Naive thymus-derived CD4-positive, alpha-beta T cell (primary cell): ENCODE results near the gene TP53TG3D. TPM values are rescaled to one million over a fixed set of nuclear protein-coding genes. Genes with fewer than 3 reads are reported as not detected.
A peak's percentile ranks its signal among the peaks of the same experiment; 100 is the strongest.
"Not testable (repeated sequence)": the region's sequence is repeated elsewhere in the genome, so short reads cannot be mapped to it uniquely, and the experiment has no call there.

Experiments used
- ATAC-seq: fragments of 150-1000 bp; cut with Tn5 transposase; 2 replicates; pipeline ENCODE4 v1.10.0; 2021; ENCODE audit warnings: mild to moderate bottlenecking, moderate library complexity
- CTCF ChIA-PET: fragments of 350-600 bp; sonication (Branson Sonifier 250); formaldehyde crosslinking; loops from one replicate; lab custom pipeline; 2021; ENCODE audit warnings: antibody characterized with exemption; lab: Charles Lee
- POLR2A ChIA-PET: fragments of 350-600 bp; sonication (Branson Sonifier 250); formaldehyde crosslinking; loops from one replicate; lab custom pipeline; 2021; ENCODE audit warnings: antibody characterized with exemption, inconsistent platforms; lab: Charles Lee
- DNase-seq, 9 donors: peaks; one replicate each; pipeline versions ENCODE4 v3.0.0 to v3.0.0-alpha.2; 2020 to 2022; ENCODE audit warnings: mixed read lengths in 1 of 9
- H3K27ac ChIP-seq: one replicate; pipeline ENCODE4 v1.7.0; 2013; ENCODE audit warnings: mild to moderate bottlenecking, low read depth, low read length, moderate library complexity
- H3K27me3 ChIP-seq, 2 donors: one replicate each; pipeline ENCODE4 v1.7.0; 2013; ENCODE audit warnings: low read length in 2 of 2, mild to moderate bottlenecking in 2 of 2, moderate library complexity in 2 of 2; ENCODE audit not compliant: control insufficient read depth in 2 of 2, insufficient read depth in 2 of 2
- H3K36me3 ChIP-seq, 3 experiments: 1 replicate in 2 of 3; 2 replicates in 1 of 3; pipeline ENCODE4 v1.7.0; 2013; ENCODE audit warnings: low read length in 3 of 3, mild to moderate bottlenecking in 3 of 3, moderate library complexity in 1 of 3; ENCODE audit not compliant: insufficient read depth in 3 of 3, control insufficient read depth in 2 of 3
- H3K4me1 ChIP-seq, 2 donors: one replicate each; pipeline ENCODE4 v1.7.0; 2013; ENCODE audit warnings: low read length in 2 of 2, mild to moderate bottlenecking in 2 of 2, moderate library complexity in 1 of 2; ENCODE audit not compliant: control insufficient read depth in 2 of 2, insufficient read depth in 2 of 2
- H3K4me3 ChIP-seq: 2 replicates; pipeline ENCODE4 v1.7.0; 2013; ENCODE audit warnings: mild to moderate bottlenecking, low read length
- H3K9me3 ChIP-seq, 3 experiments: 1 replicate in 2 of 3; 2 replicates in 1 of 3; pipeline ENCODE4 v1.7.0; 2013; ENCODE audit warnings: low read length in 3 of 3; ENCODE audit not compliant: control insufficient read depth in 2 of 3
- H3K27ac Mint-ChIP-seq, 9 donors: one replicate each; pipeline ENCODE4 v1.8.0; 2020 to 2022; ENCODE audit warnings: mixed read lengths in 9 of 9, mild to moderate bottlenecking in 8 of 9, moderate library complexity in 5 of 9, inconsistent platforms in 2 of 9
- H3K27me3 Mint-ChIP-seq, 5 donors: one replicate each; pipeline ENCODE4 v1.8.0; 2021 to 2022; ENCODE audit warnings: mixed read lengths in 5 of 5, mild to moderate bottlenecking in 1 of 5
- H3K36me3 Mint-ChIP-seq, 5 donors: one replicate each; pipeline ENCODE4 v1.8.0; 2020 to 2022; ENCODE audit warnings: mixed read lengths in 5 of 5, mild to moderate bottlenecking in 3 of 5, inconsistent platforms in 1 of 5
- H3K4me1 Mint-ChIP-seq, 7 donors: one replicate each; pipeline ENCODE4 v1.8.0; 2020 to 2022; ENCODE audit warnings: mixed read lengths in 7 of 7, mild to moderate bottlenecking in 3 of 7, inconsistent platforms in 1 of 7
- H3K4me3 Mint-ChIP-seq, 10 donors: one replicate each; pipeline ENCODE4 v1.8.0; 2020 to 2022; ENCODE audit warnings: mild to moderate bottlenecking in 10 of 10, mixed read lengths in 10 of 10, moderate library complexity in 6 of 10, inconsistent platforms in 2 of 10
- H3K9me3 Mint-ChIP-seq, 11 donors: one replicate each; pipeline ENCODE4 v1.8.0; 2020 to 2022; ENCODE audit warnings: mixed read lengths in 11 of 11, mild to moderate bottlenecking in 4 of 11, inconsistent platforms in 1 of 11, moderate library complexity in 1 of 11
- intact Hi-C, 2 donors: fragments of 100-400 bp; cut with micrococcal nuclease; formaldehyde crosslinking; loops; one replicate each; pipeline ENCODE4 v1.15.1; 2023
- polyA plus RNA-seq, 2 donors: library from polyadenylated mRNA; unstranded; fragments of 300-500 nt; fragmentation: Illumina TruSeq; gene quantifications; one replicate each; pipeline ENCODE4 v1.2.3, GENCODE V29; 2021
- total RNA-seq, 6 experiments: library from RNA in 5 of 6; stranded (reverse) in 5 of 6; gene quantifications; 1 replicate in 5 of 6; 2 replicates in 1 of 6; pipeline ENCODE4 v1.2.3 and lab custom pipeline; 2021 to 2026

Gene TP53TG3D
- total and polyA plus RNA-seq, 7 experiments from 2014 or later: 0.65 to 1.4 TPM; not detected in 5

GRCh38 chr16:32284800-32285796 lies 32.0 kb downstream of the TP53TG3D start:
- ATAC-seq, H3K4me3 Mint-ChIP-seq, H3K9me3 Mint-ChIP-seq, H3K27me3 ChIP-seq, H3K4me1 ChIP-seq, CTCF ChIA-PET, H3K27ac ChIP-seq, H3K27ac Mint-ChIP-seq, H3K36me3 Mint-ChIP-seq, H3K27me3 Mint-ChIP-seq, H3K9me3 ChIP-seq, POLR2A ChIA-PET, H3K4me1 Mint-ChIP-seq, H3K4me3 ChIP-seq, intact Hi-C loops, H3K36me3 ChIP-seq: not testable (repeated sequence)
- DNase-seq: peak in 1 of 9 donors; percentile 7

GRCh38 chr16:32286193-32286592 lies 33.1 kb downstream of the TP53TG3D start:
- H3K9me3 Mint-ChIP-seq, H3K4me1 ChIP-seq, intact Hi-C loops, H3K9me3 ChIP-seq, CTCF ChIA-PET, ATAC-seq, H3K4me3 Mint-ChIP-seq, H3K4me3 ChIP-seq, H3K36me3 ChIP-seq, H3K27ac ChIP-seq, DNase-seq, H3K27ac Mint-ChIP-seq, POLR2A ChIA-PET, H3K27me3 ChIP-seq, H3K27me3 Mint-ChIP-seq, H3K36me3 Mint-ChIP-seq, H3K4me1 Mint-ChIP-seq: not testable (repeated sequence)

GRCh38 chr16:32287743-32288142 lies 34.7 kb downstream of the TP53TG3D start:
- H3K4me3 Mint-ChIP-seq: not testable (repeated sequence)

GRCh38 chr16:32289197-32289596 lies 36.1 kb downstream of the TP53TG3D start:
- H3K9me3 Mint-ChIP-seq, H3K27me3 Mint-ChIP-seq, DNase-seq, H3K9me3 ChIP-seq, CTCF ChIA-PET, ATAC-seq, POLR2A ChIA-PET, H3K36me3 ChIP-seq, H3K27ac Mint-ChIP-seq, intact Hi-C loops, H3K4me1 ChIP-seq, H3K4me3 ChIP-seq, H3K4me1 Mint-ChIP-seq, H3K27me3 ChIP-seq, H3K27ac ChIP-seq, H3K36me3 Mint-ChIP-seq, H3K4me3 Mint-ChIP-seq: not testable (repeated sequence)

More at GRCh38 chr16:32287743-32288142, 34.7 kb downstream of the TP53TG3D start:
- H3K36me3 ChIP-seq, H3K27ac Mint-ChIP-seq, POLR2A ChIA-PET, DNase-seq, H3K9me3 ChIP-seq, H3K4me1 ChIP-seq, CTCF ChIA-PET, H3K9me3 Mint-ChIP-seq, H3K36me3 Mint-ChIP-seq, H3K4me1 Mint-ChIP-seq, H3K27me3 Mint-ChIP-seq, H3K27me3 ChIP-seq, H3K4me3 ChIP-seq, H3K27ac ChIP-seq, intact Hi-C loops: not testable (repeated sequence)
- ATAC-seq: peak; percentile 24

- ATAC-seq, H3K4me1 ChIP-seq, H3K9me3 ChIP-seq, H3K36me3 ChIP-seq, H3K4me3 ChIP-seq, CTCF ChIA-PET, H3K4me1 Mint-ChIP-seq, DNase-seq, H3K9me3 Mint-ChIP-seq, H3K27ac Mint-ChIP-seq, H3K27ac ChIP-seq, H3K27me3 ChIP-seq, H3K4me3 Mint-ChIP-seq, POLR2A ChIA-PET, intact Hi-C loops, H3K36me3 Mint-ChIP-seq, H3K27me3 Mint-ChIP-seq: not testable (repeated sequence)
Observed at GRCh38 chr16:32302776-32303175, 49.7 kb downstream of the TP53TG3D start.
